HepG2 (cell line): ENCODE measurements around the gene LATS2. TPM values are rescaled to one million over a fixed set of nuclear protein-coding genes. Genes with fewer than 3 reads are reported as not detected.

Experiments used
- ARNTL ChIP-seq: sonication (generic); formaldehyde crosslinking; IDR thresholded peaks from 2 replicates; pipeline ENCODE4 v1.4.0; 2020; ENCODE audit warnings: mild to moderate bottlenecking, missing genetic modification reagents
- CCDC6 ChIP-seq: sonication (generic); formaldehyde crosslinking; IDR thresholded peaks from 2 replicates; pipeline ENCODE4 v1.8.1; 2022; ENCODE audit warnings: mild to moderate bottlenecking, missing genetic modification reagents, moderate library complexity
- CHD2 ChIP-seq: IDR thresholded peaks from 2 replicates; pipeline ENCODE4 v1.6.1; 2011; ENCODE audit warnings: low read depth, low read length, improper control_type of control experiment
- JUNB ChIP-seq: sonication (generic); formaldehyde crosslinking; IDR thresholded peaks from 2 replicates; pipeline ENCODE4 v1.8.0; 2022; ENCODE audit warnings: missing genetic modification reagents, mild to moderate bottlenecking, borderline replicate concordance
- MED1 ChIP-seq: sonication (generic); formaldehyde crosslinking; IDR thresholded peaks from 2 replicates; pipeline ENCODE4 v1.4.0; 2020; ENCODE audit warnings: missing genetic modification reagents
- SETDB1 ChIP-seq: sonication (generic); formaldehyde crosslinking; IDR thresholded peaks from 2 replicates; pipeline ENCODE4 v1.5.1; 2020; ENCODE audit warnings: missing genetic modification reagents, mild to moderate bottlenecking, borderline replicate concordance
- TGIF2 ChIP-seq: IDR thresholded peaks from 2 replicates; pipeline ENCODE4 v1.6.1; 2016; ENCODE audit warnings: control low read depth, missing compliant biosample characterization
- ZIK1 ChIP-seq: sonication (generic); formaldehyde crosslinking; IDR thresholded peaks from 2 replicates; pipeline ENCODE4 v1.5.0; 2020; ENCODE audit warnings: mild to moderate bottlenecking, low read depth, missing genetic modification reagents, borderline replicate concordance
- ZNF224 ChIP-seq: sonication (generic); formaldehyde crosslinking; IDR thresholded peaks from 2 replicates; pipeline ENCODE4 v1.5.0; 2020; ENCODE audit warnings: mild to moderate bottlenecking, missing genetic modification reagents
- ZNF749 ChIP-seq: sonication (generic); formaldehyde crosslinking; IDR thresholded peaks from 2 replicates; pipeline ENCODE4 v1.8.0; 2022; ENCODE audit warnings: mild to moderate bottlenecking, missing genetic modification reagents, moderate library complexity, borderline replicate concordance
- polyA plus RNA-seq, 8 experiments: library from polyadenylated mRNA; depleted of rRNA in 3 of 8; stranded (reverse) in 7 of 8; unstranded in 1 of 8; fragments of >200 nt; fragmentation: Illumina TruSeq in 4 of 8; extraction: Trizol in 4 of 8; gene quantifications; 2 replicates each; pipeline versions ENCODE4 v1.2.1 to v1.2.3, GENCODE V29; 2011 to 2016; ENCODE audit warnings: low read depth in 4 of 8, missing spikeins in 1 of 8, mixed read lengths in 1 of 8; ENCODE audit not compliant: insufficient read depth in 1 of 8
- total RNA-seq, 5 experiments: library from RNA; depleted of rRNA; stranded (reverse); fragments of >200 nt; fragmentation: Illumina TruSeq; extraction: Trizol; gene quantifications; 2 replicates each; pipeline ENCODE4 v1.2.3, GENCODE V29; 2016; ENCODE audit warnings: low read depth in 1 of 5
- TF ChIP-seq, protein P1 (sequence below): sonication (generic); formaldehyde crosslinking; IDR thresholded peaks from 2 replicates; pipeline ENCODE4 v1.4.0; 2020; ENCODE audit warnings: mild to moderate bottlenecking, missing genetic modification reagents
- TF ChIP-seq, protein P2 (sequence below): sonication (generic); formaldehyde crosslinking; IDR thresholded peaks from 2 replicates; pipeline ENCODE4 v1.4.0; 2020; ENCODE audit warnings: missing genetic modification reagents
- TF ChIP-seq, protein P3 (sequence below): sonication (generic); formaldehyde crosslinking; IDR thresholded peaks from 2 replicates; pipeline ENCODE4 v1.5.0; 2020; ENCODE audit warnings: missing genetic modification reagents, mild to moderate bottlenecking, borderline replicate concordance
- TF ChIP-seq, protein P4 (sequence below): sonication (generic); formaldehyde crosslinking; IDR thresholded peaks from 2 replicates; pipeline ENCODE4 v1.8.0; 2022; ENCODE audit warnings: mild to moderate bottlenecking, missing genetic modification reagents, moderate library complexity
- TF ChIP-seq, protein P5 (sequence below): sonication (generic); formaldehyde crosslinking; IDR thresholded peaks from 2 replicates; pipeline ENCODE4 v1.4.0; 2020; ENCODE audit warnings: missing genetic modification reagents
- TF ChIP-seq, protein P6 (sequence below): sonication (generic); formaldehyde crosslinking; IDR thresholded peaks from 2 replicates; pipeline ENCODE4 v1.4.0; 2020; ENCODE audit warnings: missing genetic modification reagents

Gene LATS2
- total and polyA plus RNA-seq, 2 of the 13 experiments (the other 11 are each of a cell fraction or from before 2014, with no cell fraction given), result 7.3 to 8.5 TPM

DNA sequence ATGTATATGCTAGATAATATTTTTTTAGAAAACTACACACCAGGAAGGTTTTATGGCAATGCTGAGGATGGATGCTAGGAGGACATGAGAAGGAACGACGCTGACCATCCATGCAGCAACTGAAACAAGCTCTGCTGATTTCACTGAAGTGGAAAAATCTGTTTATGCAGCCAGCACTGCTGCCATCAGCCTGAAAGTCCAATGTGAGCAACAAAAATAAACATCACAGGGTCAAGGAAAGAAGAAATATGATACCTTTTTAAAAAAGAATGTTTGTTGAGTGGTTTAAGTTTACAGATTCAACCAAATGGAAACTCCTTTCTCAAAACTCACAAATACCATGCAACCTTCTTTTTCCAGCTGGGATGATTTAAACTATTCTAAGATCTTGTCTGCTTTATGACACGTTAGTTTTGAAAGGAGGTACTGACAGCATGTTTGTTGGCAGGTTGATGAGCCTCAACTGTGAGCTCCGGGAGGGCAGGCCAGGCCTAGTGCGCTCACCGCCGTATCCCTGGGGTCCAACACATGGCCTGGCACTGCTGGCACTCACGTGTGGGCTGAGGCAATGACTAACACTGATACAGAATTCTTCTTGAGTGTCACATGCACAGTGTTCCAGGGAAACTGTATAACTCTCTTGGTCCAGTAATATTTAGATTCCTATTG is 46.8 kb downstream of the LATS2 start (continued):
- TF ChIP-seq, protein P1, sequence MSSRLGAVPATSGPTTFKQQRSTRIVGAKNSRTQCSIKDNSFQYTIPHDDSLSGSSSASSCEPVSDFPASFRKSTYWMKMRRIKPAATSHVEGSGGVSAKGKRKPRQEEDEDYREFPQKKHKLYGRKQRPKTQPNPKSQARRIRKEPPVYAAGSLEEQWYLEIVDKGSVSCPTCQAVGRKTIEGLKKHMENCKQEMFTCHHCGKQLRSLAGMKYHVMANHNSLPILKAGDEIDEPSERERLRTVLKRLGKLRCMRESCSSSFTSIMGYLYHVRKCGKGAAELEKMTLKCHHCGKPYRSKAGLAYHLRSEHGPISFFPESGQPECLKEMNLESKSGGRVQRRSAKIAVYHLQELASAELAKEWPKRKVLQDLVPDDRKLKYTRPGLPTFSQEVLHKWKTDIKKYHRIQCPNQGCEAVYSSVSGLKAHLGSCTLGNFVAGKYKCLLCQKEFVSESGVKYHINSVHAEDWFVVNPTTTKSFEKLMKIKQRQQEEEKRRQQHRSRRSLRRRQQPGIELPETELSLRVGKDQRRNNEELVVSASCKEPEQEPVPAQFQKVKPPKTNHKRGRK, result no peak
- TF ChIP-seq ARNTL (CRISPR knock-in tag) (peak; percentile 90), SETDB1 (CRISPR knock-in tag) (no peak), ZNF749 (no peak), TGIF2 (CRISPR knock-in tag) (0 out of 2 replicates have a peak, but pooled peaks have one; percentile 71), CCDC6 (CRISPR knock-in tag) (peak; percentile 62; the same call in 1 of the 2 replicates), JUNB (CRISPR knock-in tag) (no peak), ZNF224 (CRISPR knock-in tag) (0 out of 2 replicates have a peak, but pooled peaks have one; percentile 76), MED1 (CRISPR knock-in tag) (peak; percentile 47; the same call in 1 of the 2 replicates), CHD2 (no peak), ZIK1 (no peak; the same call in 1 of the 2 replicates)
- TF ChIP-seq, protein P2, sequence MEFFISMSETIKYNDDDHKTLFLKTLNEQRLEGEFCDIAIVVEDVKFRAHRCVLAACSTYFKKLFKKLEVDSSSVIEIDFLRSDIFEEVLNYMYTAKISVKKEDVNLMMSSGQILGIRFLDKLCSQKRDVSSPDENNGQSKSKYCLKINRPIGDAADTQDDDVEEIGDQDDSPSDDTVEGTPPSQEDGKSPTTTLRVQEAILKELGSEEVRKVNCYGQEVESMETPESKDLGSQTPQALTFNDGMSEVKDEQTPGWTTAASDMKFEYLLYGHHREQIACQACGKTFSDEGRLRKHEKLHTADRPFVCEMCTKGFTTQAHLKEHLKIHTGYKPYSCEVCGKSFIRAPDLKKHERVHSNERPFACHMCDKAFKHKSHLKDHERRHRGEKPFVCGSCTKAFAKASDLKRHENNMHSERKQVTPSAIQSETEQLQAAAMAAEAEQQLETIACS, result no peak
- TF ChIP-seq, protein P3, sequence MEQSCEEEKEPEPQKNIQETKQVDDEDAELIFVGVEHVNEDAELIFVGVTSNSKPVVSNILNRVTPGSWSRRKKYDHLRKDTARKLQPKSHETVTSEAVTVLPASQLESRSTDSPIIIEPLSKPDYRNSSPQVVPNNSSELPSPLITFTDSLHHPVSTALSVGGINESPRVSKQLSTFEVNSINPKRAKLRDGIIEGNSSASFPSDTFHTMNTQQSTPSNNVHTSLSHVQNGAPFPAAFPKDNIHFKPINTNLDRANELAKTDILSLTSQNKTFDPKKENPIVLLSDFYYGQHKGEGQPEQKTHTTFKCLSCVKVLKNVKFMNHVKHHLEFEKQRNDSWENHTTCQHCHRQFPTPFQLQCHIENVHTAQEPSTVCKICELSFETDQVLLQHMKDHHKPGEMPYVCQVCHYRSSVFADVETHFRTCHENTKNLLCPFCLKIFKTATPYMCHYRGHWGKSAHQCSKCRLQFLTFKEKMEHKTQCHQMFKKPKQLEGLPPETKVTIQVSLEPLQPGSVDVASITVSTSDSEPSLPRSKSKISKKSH (CRISPR knock-in tag), result peak; percentile 50; the same call in 1 of the 2 replicates
- TF ChIP-seq, protein P4, sequence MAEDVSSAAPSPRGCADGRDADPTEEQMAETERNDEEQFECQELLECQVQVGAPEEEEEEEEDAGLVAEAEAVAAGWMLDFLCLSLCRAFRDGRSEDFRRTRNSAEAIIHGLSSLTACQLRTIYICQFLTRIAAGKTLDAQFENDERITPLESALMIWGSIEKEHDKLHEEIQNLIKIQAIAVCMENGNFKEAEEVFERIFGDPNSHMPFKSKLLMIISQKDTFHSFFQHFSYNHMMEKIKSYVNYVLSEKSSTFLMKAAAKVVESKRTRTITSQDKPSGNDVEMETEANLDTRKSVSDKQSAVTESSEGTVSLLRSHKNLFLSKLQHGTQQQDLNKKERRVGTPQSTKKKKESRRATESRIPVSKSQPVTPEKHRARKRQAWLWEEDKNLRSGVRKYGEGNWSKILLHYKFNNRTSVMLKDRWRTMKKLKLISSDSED, result no peak
- TF ChIP-seq, protein P5, sequence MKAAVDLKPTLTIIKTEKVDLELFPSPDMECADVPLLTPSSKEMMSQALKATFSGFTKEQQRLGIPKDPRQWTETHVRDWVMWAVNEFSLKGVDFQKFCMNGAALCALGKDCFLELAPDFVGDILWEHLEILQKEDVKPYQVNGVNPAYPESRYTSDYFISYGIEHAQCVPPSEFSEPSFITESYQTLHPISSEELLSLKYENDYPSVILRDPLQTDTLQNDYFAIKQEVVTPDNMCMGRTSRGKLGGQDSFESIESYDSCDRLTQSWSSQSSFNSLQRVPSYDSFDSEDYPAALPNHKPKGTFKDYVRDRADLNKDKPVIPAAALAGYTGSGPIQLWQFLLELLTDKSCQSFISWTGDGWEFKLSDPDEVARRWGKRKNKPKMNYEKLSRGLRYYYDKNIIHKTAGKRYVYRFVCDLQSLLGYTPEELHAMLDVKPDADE (CRISPR knock-in tag), result no peak
- TF ChIP-seq, protein P6, sequence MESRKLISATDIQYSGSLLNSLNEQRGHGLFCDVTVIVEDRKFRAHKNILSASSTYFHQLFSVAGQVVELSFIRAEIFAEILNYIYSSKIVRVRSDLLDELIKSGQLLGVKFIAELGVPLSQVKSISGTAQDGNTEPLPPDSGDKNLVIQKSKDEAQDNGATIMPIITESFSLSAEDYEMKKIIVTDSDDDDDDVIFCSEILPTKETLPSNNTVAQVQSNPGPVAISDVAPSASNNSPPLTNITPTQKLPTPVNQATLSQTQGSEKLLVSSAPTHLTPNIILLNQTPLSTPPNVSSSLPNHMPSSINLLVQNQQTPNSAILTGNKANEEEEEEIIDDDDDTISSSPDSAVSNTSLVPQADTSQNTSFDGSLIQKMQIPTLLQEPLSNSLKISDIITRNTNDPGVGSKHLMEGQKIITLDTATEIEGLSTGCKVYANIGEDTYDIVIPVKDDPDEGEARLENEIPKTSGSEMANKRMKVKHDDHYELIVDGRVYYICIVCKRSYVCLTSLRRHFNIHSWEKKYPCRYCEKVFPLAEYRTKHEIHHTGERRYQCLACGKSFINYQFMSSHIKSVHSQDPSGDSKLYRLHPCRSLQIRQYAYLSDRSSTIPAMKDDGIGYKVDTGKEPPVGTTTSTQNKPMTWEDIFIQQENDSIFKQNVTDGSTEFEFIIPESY, result peak; percentile 55; the same call in 1 of the 2 replicates
